ENCODE results near the gene PPIF. TPM values are rescaled to one million over a fixed set of nuclear protein-coding genes. Genes with fewer than 3 reads are reported as not detected.

The PPIF gene
- total and polyA plus RNA-seq, 4 experiments from 2014 or later = 10.6 to 33.7 (median 19.7) TPM

- H3K36me3 ChIP-seq (ENCODE audit: insufficient read depth, low read length) = peaks cover 12% of the 10 kb centered on the region
- no peak overlapping the region for H3K4me3 ChIP-seq (ENCODE audit: low read length in 2 of 2)
- peak overlapping the region in 3 of 7 donors; percentile 29 to 52 (median 36) for H3K27ac Mint-ChIP-seq
- intact Hi-C loops (cut with micrococcal nuclease) = no loop called here
- DNase-seq = no peak
- no peaks in the 10 kb centered on the region for H3K9me3 Mint-ChIP-seq
- no peaks in the 10 kb centered on the region for H3K9me3 ChIP-seq (ENCODE audit: control insufficient read depth in 1 of 2, low read length in 2 of 2)
- ChIA-PET CTCF (ENCODE audit: partially characterized antibody) (no interaction called here), POLR2A (ENCODE audit: partially characterized antibody) (no interaction called here)
- no peak overlapping the region for H3K4me3 Mint-ChIP-seq
- H3K27me3 Mint-ChIP-seq = no peaks in the 10 kb centered on the region
- H3K36me3 Mint-ChIP-seq = peaks cover 15 to 42% of the 10 kb centered on the region in 2 donors
- peaks cover 1% of the 10 kb centered on the region for H3K4me1 ChIP-seq (ENCODE audit: insufficient read depth, low read length)
- H3K27ac ChIP-seq (ENCODE audit: low read depth, low read length) = no peak overlapping the region
- no peaks in the 10 kb centered on the region for H3K27me3 ChIP-seq (ENCODE audit: insufficient read depth, low read length)
- peaks cover 0 to 4% (median 0%) of the 10 kb centered on the region in 4 donors for H3K4me1 Mint-ChIP-seq
Measured at GRCh38 chr10:79310200-79310865, 36.9 kb upstream of the PPIF start.

- no peaks in the 10 kb centered on the region for H3K9me3 Mint-ChIP-seq
- ChIA-PET POLR2A (ENCODE audit: partially characterized antibody) (no interaction called here), CTCF (ENCODE audit: partially characterized antibody) (no interaction called here)
- intact Hi-C loops (cut with micrococcal nuclease) = no loop called here
- Histone ChIP-seq H3K9me3 (ENCODE audit: control insufficient read depth in 1 of 2, low read length in 2 of 2) (no peaks in the 10 kb centered on the region), H3K27ac (ENCODE audit: low read depth, low read length) (no peak overlapping the region), H3K4me1 (ENCODE audit: insufficient read depth, low read length) (peaks cover 8% of the 10 kb centered on the region), H3K36me3 (ENCODE audit: insufficient read depth, low read length) (peaks cover 12% of the 10 kb centered on the region), H3K27me3 (ENCODE audit: insufficient read depth, low read length) (no peaks in the 10 kb centered on the region), H3K4me3 (ENCODE audit: low read length in 2 of 2) (no peak overlapping the region)
- H3K4me1 Mint-ChIP-seq = peaks cover 3 to 11% (median 4%) of the 10 kb centered on the region in 4 donors
- no peak for DNase-seq
- no peaks in the 10 kb centered on the region for H3K27me3 Mint-ChIP-seq
- H3K36me3 Mint-ChIP-seq = peaks cover 15 to 38% of the 10 kb centered on the region in 2 donors
- H3K27ac Mint-ChIP-seq = peak overlapping the region in 3 of 7 donors; percentile 29 to 52 (median 36)
- H3K4me3 Mint-ChIP-seq = no peak overlapping the region
Measured at GRCh38 chr10:79310911-79311573, 36.2 kb upstream of the PPIF start.

GRCh38 chr10:79311581-79312407, 35.5 kb upstream of the PPIF start:
- DNase-seq = peak in 1 of 5 donors; percentile 11
- Mint-ChIP-seq H3K36me3 (peaks cover 15 to 32% of the 10 kb centered on the region in 2 donors), H3K4me3 (no peak overlapping the region), H3K27me3 (no peaks in the 10 kb centered on the region), H3K4me1 (peaks cover 8 to 18% (median 10%) of the 10 kb centered on the region in 4 donors), H3K27ac (no peak overlapping the region), H3K9me3 (no peaks in the 10 kb centered on the region)
- ChIA-PET CTCF (ENCODE audit: partially characterized antibody) (no interaction called here), POLR2A (ENCODE audit: partially characterized antibody) (interaction anchor here (1.0 kb wide), 1 partner anchor 11 kb away, joined by 5 read pairs; no protein-coding TSS in a partner anchor)
- Histone ChIP-seq H3K9me3 (ENCODE audit: control insufficient read depth in 1 of 2, low read length in 2 of 2) (no peaks in the 10 kb centered on the region), H3K36me3 (ENCODE audit: insufficient read depth, low read length) (peaks cover 12% of the 10 kb centered on the region), H3K4me1 (ENCODE audit: insufficient read depth, low read length) (peaks cover 16% of the 10 kb centered on the region), H3K27ac (ENCODE audit: low read depth, low read length) (no peak overlapping the region), H3K27me3 (ENCODE audit: insufficient read depth, low read length) (no peaks in the 10 kb centered on the region), H3K4me3 (ENCODE audit: low read length in 2 of 2) (no peak overlapping the region)
- intact Hi-C loops (cut with micrococcal nuclease) = no loop called here

- H3K9me3 Mint-ChIP-seq = peaks cover 0 to 3% (median 2%) of the 10 kb centered on the region in 8 donors
- DNase-seq = no peak
Measured at GRCh38 chr10:79312601-79313187, 34.6 kb upstream of the PPIF start.

GRCh38 chr10:79313320-79313719, 33.9 kb upstream of the PPIF start:
- intact Hi-C loops (cut with micrococcal nuclease) = no loop called here
- peaks cover 0 to 4% (median 3%) of the 10 kb centered on the region in 8 donors for H3K9me3 Mint-ChIP-seq
- H3K27me3 Mint-ChIP-seq = peaks cover 1 to 4% of the 10 kb centered on the region in 2 donors
- ChIA-PET POLR2A (ENCODE audit: partially characterized antibody) (no interaction called here), CTCF (ENCODE audit: partially characterized antibody) (no interaction called here)
- peaks cover 31% of the 10 kb centered on the region for H3K4me1 ChIP-seq (ENCODE audit: insufficient read depth, low read length)
- DNase-seq = no peak
- no peaks in the 10 kb centered on the region for H3K36me3 ChIP-seq (ENCODE audit: insufficient read depth, low read length)
- H3K27ac Mint-ChIP-seq = peak overlapping the region in 1 of 7 donors; percentile 76
- peaks cover 9 to 22% of the 10 kb centered on the region in 2 donors for H3K36me3 Mint-ChIP-seq
- no peak overlapping the region for H3K27ac ChIP-seq (ENCODE audit: low read depth, low read length)
- H3K27me3 ChIP-seq (ENCODE audit: insufficient read depth, low read length) = no peaks in the 10 kb centered on the region
- peaks cover 22 to 34% (median 25%) of the 10 kb centered on the region in 4 donors for H3K4me1 Mint-ChIP-seq
- H3K4me3 ChIP-seq (ENCODE audit: low read length in 2 of 2) = no peak overlapping the region
- H3K4me3 Mint-ChIP-seq = no peak overlapping the region
- no peaks in the 10 kb centered on the region for H3K9me3 ChIP-seq (ENCODE audit: control insufficient read depth in 1 of 2, low read length in 2 of 2)

More at GRCh38 chr10:79312601-79313187, 34.6 kb upstream of the PPIF start:
- Histone ChIP-seq H3K4me1 (ENCODE audit: insufficient read depth, low read length) (peaks cover 25% of the 10 kb centered on the region), H3K4me3 (ENCODE audit: low read length in 2 of 2) (no peak overlapping the region), H3K27me3 (ENCODE audit: insufficient read depth, low read length) (no peaks in the 10 kb centered on the region), H3K36me3 (ENCODE audit: insufficient read depth, low read length) (peaks cover 5% of the 10 kb centered on the region), H3K9me3 (ENCODE audit: control insufficient read depth in 1 of 2, low read length in 2 of 2) (no peaks in the 10 kb centered on the region), H3K27ac (ENCODE audit: low read depth, low read length) (no peak overlapping the region)
- no peak overlapping the region for H3K4me3 Mint-ChIP-seq
- H3K27ac Mint-ChIP-seq = peak overlapping the region in 1 of 7 donors; percentile 81
- peaks cover 13 to 26% of the 10 kb centered on the region in 2 donors for H3K36me3 Mint-ChIP-seq
- peaks cover 16 to 27% (median 19%) of the 10 kb centered on the region in 4 donors for H3K4me1 Mint-ChIP-seq
- CTCF ChIA-PET (ENCODE audit: partially characterized antibody) = no interaction called here
- intact Hi-C loops (cut with micrococcal nuclease) = no loop called here
- POLR2A ChIA-PET (ENCODE audit: partially characterized antibody) = interaction anchor here (1.0 kb wide), 1 partner anchor 10 kb away, joined by 5 read pairs; no protein-coding TSS in a partner anchor
- peaks cover under 1 to 3% of the 10 kb centered on the region in 2 donors for H3K27me3 Mint-ChIP-seq

GRCh38 chr10:79313911-79314439, 33.3 kb upstream of the PPIF start:
- peaks cover 1 to 4% of the 10 kb centered on the region in 2 donors for H3K27me3 Mint-ChIP-seq
- no peak for DNase-seq
- H3K9me3 ChIP-seq (ENCODE audit: control insufficient read depth in 1 of 2, low read length in 2 of 2) = no peaks in the 10 kb centered on the region
- intact Hi-C loops (cut with micrococcal nuclease) = no loop called here
- ChIA-PET CTCF (ENCODE audit: partially characterized antibody) (no interaction called here), POLR2A (ENCODE audit: partially characterized antibody) (interaction anchor here (1.5 kb wide), 1 partner anchor 9 kb away, joined by 6 read pairs; no protein-coding TSS in a partner anchor)
- peaks cover 38% of the 10 kb centered on the region for H3K4me1 ChIP-seq (ENCODE audit: insufficient read depth, low read length)
- H3K36me3 ChIP-seq (ENCODE audit: insufficient read depth, low read length) = no peaks in the 10 kb centered on the region
- peaks cover 28 to 40% (median 31%) of the 10 kb centered on the region in 4 donors for H3K4me1 Mint-ChIP-seq
- H3K27ac Mint-ChIP-seq = peak overlapping the region in 1 of 7 donors; percentile 36
- no peak overlapping the region for H3K4me3 Mint-ChIP-seq
- H3K36me3 Mint-ChIP-seq = peaks cover 5 to 18% of the 10 kb centered on the region in 2 donors
- H3K9me3 Mint-ChIP-seq = peaks cover 0 to 4% (median 3%) of the 10 kb centered on the region in 8 donors
- no peaks in the 10 kb centered on the region for H3K27me3 ChIP-seq (ENCODE audit: insufficient read depth, low read length)
- H3K4me3 ChIP-seq (ENCODE audit: low read length in 2 of 2) = no peak overlapping the region
- no peak overlapping the region for H3K27ac ChIP-seq (ENCODE audit: low read depth, low read length)

Data from CD4-positive, alpha-beta memory T cell (primary cell).